Endothelial cell of umbilical vein (primary cell): ENCODE results near the gene KIAA2012. TPM values are rescaled to one million over a fixed set of nuclear protein-coding genes. Genes with fewer than 3 reads are reported as not detected.

Experiments used
- BruUV-seq: library from RNA; stranded (reverse); fragments of 400-500 nt; replicated peaks from 2 replicates; lab custom pipeline; 2021; lab: Mats Ljungman, UMichigan
- CTCF ChIA-PET: fragments of 300-600, 350-600 bp; sonication (Branson Sonifier 250); formaldehyde crosslinking; loops from one replicate; lab custom pipeline; 2021; ENCODE audit warnings: antibody characterized with exemption, inconsistent platforms; lab: Charles Lee
- POLR2A ChIA-PET: fragments of 300-600, 350-600 bp; sonication (Branson Sonifier 250); formaldehyde crosslinking; loops from one replicate; lab custom pipeline; 2021; ENCODE audit warnings: antibody characterized with exemption, inconsistent platforms; lab: Charles Lee
- DNase-seq: peaks from one replicate; pipeline ENCODE4 v3.0.0-alpha.2; 2011; ENCODE audit warnings: low read depth, low spot score
- FAIRE-seq: peaks from 2 replicates; lab custom pipeline; 2011; peaks lifted over from hg19 to GRCh38; lab: Jason Lieb, UNC
- H2AFZ ChIP-seq: 2 replicates; pipeline ENCODE4 v1.6.0; 2012; ENCODE audit warnings: low read depth, low read length, control low read depth, inconsistent platforms
- H3K27ac ChIP-seq: 2 replicates; pipeline ENCODE4 v1.5.1; 2011; ENCODE audit warnings: low read depth, mild to moderate bottlenecking, control low read depth, low read length, moderate library complexity; ENCODE audit not compliant: insufficient read depth
- H3K27me3 ChIP-seq, 2 experiments: 2 replicates each; pipeline versions ENCODE4 v1.6.0 to v1.6.1; 2011; ENCODE audit warnings: low read length in 2 of 2, mixed read lengths in 1 of 2; ENCODE audit not compliant: control insufficient read depth in 2 of 2, insufficient read depth in 2 of 2
- H3K36me3 ChIP-seq, 2 experiments: 2 replicates in 1 of 2; 3 replicates in 1 of 2; pipeline ENCODE4 v1.5.1; 2011; ENCODE audit warnings: low read length in 2 of 2, mild to moderate bottlenecking in 1 of 2, moderate library complexity in 1 of 2; ENCODE audit not compliant: control insufficient read depth in 2 of 2, insufficient read depth in 2 of 2; ENCODE audit errors: extremely low read depth in 1 of 2
- H3K4me1 ChIP-seq: 3 replicates; pipeline ENCODE4 v1.5.1; 2011; ENCODE audit warnings: mild to moderate bottlenecking, low read length; ENCODE audit not compliant: control insufficient read depth, insufficient read depth; ENCODE audit errors: extremely low read depth
- H3K4me2 ChIP-seq: 2 replicates; pipeline ENCODE4 v1.6.1; 2011; ENCODE audit warnings: low read length, control low read depth, mixed read lengths; ENCODE audit not compliant: insufficient read depth
- H3K4me3 ChIP-seq, 3 experiments: fragments of 200-600 bp in 1 of 3; sonication (generic), shearing (Covaris generic) in 1 of 3; replicated peaks in 1 of 3; 2 replicates each; pipeline ENCODE4 v1.5.1; 2011 to 2016; ENCODE audit warnings: control low read depth in 3 of 3, low read length in 3 of 3, mild to moderate bottlenecking in 2 of 3, inconsistent platforms in 1 of 3, low read depth in 1 of 3, moderate library complexity in 1 of 3; ENCODE audit not compliant: insufficient read depth in 1 of 3
- H3K79me2 ChIP-seq: 2 replicates; pipeline ENCODE4 v1.6.0; 2012; ENCODE audit warnings: low read length, inconsistent platforms; ENCODE audit not compliant: control insufficient read depth, insufficient read depth
- H3K9ac ChIP-seq: replicated peaks from 2 replicates; pipeline ENCODE3; 2011; ENCODE audit warnings: low read length, control low read depth; ENCODE audit not compliant: insufficient read depth; ENCODE audit errors: extremely low read depth
- H3K9me1 ChIP-seq: replicated peaks from 3 replicates; pipeline ENCODE4 v1.6.0; 2011; ENCODE audit warnings: mild to moderate bottlenecking, low read length; ENCODE audit not compliant: control insufficient read depth, insufficient read depth; ENCODE audit errors: extremely low read depth
- H3K9me3 ChIP-seq: replicated peaks from 2 replicates; pipeline ENCODE4 v1.5.1; 2012; ENCODE audit warnings: low read length, inconsistent platforms; ENCODE audit not compliant: control insufficient read depth, insufficient read depth
- H4K20me1 ChIP-seq: replicated peaks from 2 replicates; pipeline ENCODE3; 2011; ENCODE audit warnings: mild to moderate bottlenecking, low read length; ENCODE audit not compliant: control insufficient read depth, insufficient read depth; ENCODE audit errors: extremely low read depth
- EZH2 ChIP-seq: IDR thresholded peaks from 2 replicates; pipeline ENCODE4 v1.6.1; 2012; ENCODE audit warnings: borderline replicate concordance, low read depth, mild to moderate bottlenecking, moderate library complexity, low read length, inconsistent platforms; ENCODE audit not compliant: severe bottlenecking
- GATA2 ChIP-seq: IDR thresholded peaks from 2 replicates; pipeline ENCODE4 v1.7.0; 2011; ENCODE audit warnings: low read depth, mild to moderate bottlenecking, moderate library complexity, mixed read lengths, low read length; ENCODE audit not compliant: insufficient read length, insufficient read depth
- JUN ChIP-seq: IDR thresholded peaks from 2 replicates; pipeline ENCODE4 v1.6.1; 2011; ENCODE audit warnings: borderline replicate concordance, low read depth; ENCODE audit not compliant: insufficient read length, insufficient read depth
- MYC ChIP-seq: IDR thresholded peaks from one replicate; pipeline ENCODE4 v1.6.1; 2011; ENCODE audit warnings: mild to moderate bottlenecking, low read depth, low read length
- POLR2AphosphoS5 ChIP-seq: IDR thresholded peaks from 2 replicates; pipeline ENCODE4 v1.6.1; 2012; ENCODE audit warnings: low read depth, mild to moderate bottlenecking, control low read depth, low read length, moderate library complexity; ENCODE audit not compliant: insufficient read depth
- dilution Hi-C: fragments of 300-500 bp; cut with MboI; formaldehyde crosslinking; loops from one replicate; pipeline ENCODE4 v1.15.0; 2019; ENCODE audit warnings: low sequenced_read_pairs; ENCODE audit not compliant: extremely low pct_ligation_motif_present
- intact Hi-C: fragments of 100-400 bp; cut with micrococcal nuclease; formaldehyde crosslinking; loops from one replicate; pipeline ENCODE4 v1.10.0; 2022
- polyA plus RNA-seq, 4 experiments: library from polyadenylated mRNA; depleted of rRNA in 3 of 4; stranded (reverse) in 3 of 4; unstranded in 1 of 4; fragments of >200 nt; gene quantifications; 2 replicates each; pipeline versions ENCODE4 v1.2.1 to v1.2.3, GENCODE V29; 2011 to 2012; ENCODE audit warnings: missing spikeins in 1 of 4
- total RNA-seq: library from RNA; stranded (reverse); gene quantifications from 2 replicates; pipeline ENCODE4 v1.2.3, GENCODE V29; 2021
- TF ChIP-seq, protein P1 (sequence below), 2 donors: IDR thresholded peaks; 1 replicate in 1 of 2; 2 replicates in 1 of 2; pipeline ENCODE4 v1.5.1; 2011; ENCODE audit warnings: low read length in 2 of 2, mild to moderate bottlenecking in 2 of 2, moderate library complexity in 2 of 2, control low read depth in 1 of 2, inconsistent platforms in 1 of 2, low read depth in 1 of 2; ENCODE audit not compliant: insufficient read depth in 1 of 2; ENCODE audit errors: extremely low read depth in 1 of 2
- TF ChIP-seq, protein P2 (sequence below): IDR thresholded peaks from 2 replicates; pipeline ENCODE4 v1.6.1; 2011; ENCODE audit not compliant: insufficient read depth, insufficient read length

Gene KIAA2012
- total and polyA plus RNA-seq, 2 donors (not counting 3 experiments of a cell fraction or from before 2014, with no cell fraction given): not detected

DNA sequence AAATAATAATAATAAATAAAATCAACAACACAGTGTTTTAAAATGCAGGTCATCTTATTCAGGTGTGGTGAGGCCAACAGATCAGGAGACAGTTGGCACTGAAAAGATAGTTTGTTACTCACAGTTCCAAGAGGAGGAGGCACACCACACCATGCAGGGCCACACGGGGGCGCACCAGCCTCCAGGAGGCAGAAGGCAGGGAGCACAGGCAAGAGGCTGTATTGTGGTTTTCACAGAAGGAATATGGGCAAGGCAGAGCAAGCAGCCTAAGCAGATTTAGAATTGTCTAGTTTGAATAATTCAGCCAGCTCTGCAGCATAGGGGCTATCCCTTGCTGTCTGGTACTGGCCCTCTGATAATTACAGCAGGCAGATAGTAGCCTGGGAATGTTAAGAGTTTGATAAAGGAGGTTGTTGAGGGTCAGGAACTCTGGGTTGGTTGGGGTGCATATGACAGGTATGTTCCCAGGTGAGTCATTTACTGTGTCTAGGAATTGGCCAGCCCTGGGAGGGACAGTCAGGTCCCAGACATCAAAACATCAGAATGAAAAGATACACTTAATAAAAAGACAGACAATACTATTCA, 31.3 kb downstream of the KIAA2012 start:
- POLR2A ChIA-PET: no interaction called here

DNA sequence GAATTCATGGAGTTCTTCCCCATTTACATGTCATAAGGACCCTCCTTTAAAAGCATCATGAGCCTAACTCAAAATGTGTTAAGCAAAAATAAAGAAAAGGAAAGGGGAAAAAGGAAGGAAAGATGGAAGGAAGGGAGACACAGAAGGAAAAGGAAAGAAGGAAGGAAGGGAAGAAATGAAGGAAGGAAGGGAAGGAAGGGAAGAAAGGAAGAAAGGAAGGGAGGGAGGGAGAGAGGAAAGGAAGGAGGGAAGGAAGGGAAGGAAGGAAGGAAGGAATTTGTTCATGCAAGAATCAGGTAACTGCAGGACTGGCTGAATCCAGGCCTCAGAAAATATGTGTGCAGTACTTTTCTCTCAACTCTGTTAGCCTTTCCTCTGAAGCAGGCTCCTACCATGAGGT, 32.0 kb downstream of the KIAA2012 start:
- POLR2A ChIA-PET: no interaction called here

More for the DNA sequence above, 31.3 kb downstream of the KIAA2012 start:
- intact Hi-C loops (loop anchor here (1.0 kb wide), 1 partner anchor 74 kb away; no protein-coding TSS in a partner anchor), dilution Hi-C loops (no loop called here)
- Histone ChIP-seq H2AFZ (no peak overlapping the region), H3K4me1 (no peaks in the 10 kb centered on the region), H3K9ac (no peak overlapping the region), H3K36me3 (no peaks in the 10 kb centered on the region), H3K4me3 (no peak overlapping the region), H3K4me2 (no peak overlapping the region), H3K79me2 (no peaks in the 10 kb centered on the region), H3K9me3 (no peaks in the 10 kb centered on the region), H3K27ac (no peak overlapping the region), H3K27me3 (peaks cover 13 to 30% of the 10 kb centered on the region in 2 experiments), H3K9me1 (no peaks in the 10 kb centered on the region), H4K20me1 (no peaks in the 10 kb centered on the region)
- FAIRE-seq: peak; percentile 77
- TF ChIP-seq, protein P1, sequence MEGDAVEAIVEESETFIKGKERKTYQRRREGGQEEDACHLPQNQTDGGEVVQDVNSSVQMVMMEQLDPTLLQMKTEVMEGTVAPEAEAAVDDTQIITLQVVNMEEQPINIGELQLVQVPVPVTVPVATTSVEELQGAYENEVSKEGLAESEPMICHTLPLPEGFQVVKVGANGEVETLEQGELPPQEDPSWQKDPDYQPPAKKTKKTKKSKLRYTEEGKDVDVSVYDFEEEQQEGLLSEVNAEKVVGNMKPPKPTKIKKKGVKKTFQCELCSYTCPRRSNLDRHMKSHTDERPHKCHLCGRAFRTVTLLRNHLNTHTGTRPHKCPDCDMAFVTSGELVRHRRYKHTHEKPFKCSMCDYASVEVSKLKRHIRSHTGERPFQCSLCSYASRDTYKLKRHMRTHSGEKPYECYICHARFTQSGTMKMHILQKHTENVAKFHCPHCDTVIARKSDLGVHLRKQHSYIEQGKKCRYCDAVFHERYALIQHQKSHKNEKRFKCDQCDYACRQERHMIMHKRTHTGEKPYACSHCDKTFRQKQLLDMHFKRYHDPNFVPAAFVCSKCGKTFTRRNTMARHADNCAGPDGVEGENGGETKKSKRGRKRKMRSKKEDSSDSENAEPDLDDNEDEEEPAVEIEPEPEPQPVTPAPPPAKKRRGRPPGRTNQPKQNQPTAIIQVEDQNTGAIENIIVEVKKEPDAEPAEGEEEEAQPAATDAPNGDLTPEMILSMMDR (IDR thresholded peaks at IDR 0.05; ENCODE audit: extremely low read depth in 1 of 2, insufficient read depth in 1 of 2, low read depth in 1 of 2, low read length in 2 of 2): peak; percentile 69 to 74
- no peak for TF ChIP-seq MYC
- CTCF ChIA-PET: interaction anchor here (1.0 to 3.0 kb wide), 2 partner anchors 15 to 244 kb away, joined by 3 to 11 read pairs; no protein-coding TSS in a partner anchor
- DNase-seq: peak; percentile 24
- BruUV-seq: no TSS peak

More for the DNA sequence above, 32.0 kb downstream of the KIAA2012 start:
- no peak overlapping the region for H3K4me3 ChIP-seq
- dilution Hi-C loops: no loop called here
- CTCF ChIA-PET: interaction anchor here (1.0 kb wide), 1 partner anchor 16 kb away, joined by 3 read pairs; no protein-coding TSS in a partner anchor
- H3K27ac ChIP-seq: no peak overlapping the region
- H3K27me3 ChIP-seq: peaks cover 13 to 32% of the 10 kb centered on the region in 2 experiments
- H3K36me3 ChIP-seq: no peaks in the 10 kb centered on the region
- DNase-seq (no peak), FAIRE-seq (no peak)
- BruUV-seq: no TSS peak
- no peaks in the 10 kb centered on the region for H3K9me3 ChIP-seq
- H3K4me2 ChIP-seq: no peak overlapping the region
- H2AFZ ChIP-seq: no peak overlapping the region
- no peaks in the 10 kb centered on the region for H4K20me1 ChIP-seq
- H3K9ac ChIP-seq: no peak overlapping the region
- H3K4me1 ChIP-seq: no peaks in the 10 kb centered on the region
- intact Hi-C loops: no loop called here
- H3K79me2 ChIP-seq: no peaks in the 10 kb centered on the region
- H3K9me1 ChIP-seq: no peaks in the 10 kb centered on the region
- TF ChIP-seq JUN (no peak), POLR2AphosphoS5 (no peak), GATA2 (no peak), EZH2 (no peak)
- TF ChIP-seq, protein P2, sequence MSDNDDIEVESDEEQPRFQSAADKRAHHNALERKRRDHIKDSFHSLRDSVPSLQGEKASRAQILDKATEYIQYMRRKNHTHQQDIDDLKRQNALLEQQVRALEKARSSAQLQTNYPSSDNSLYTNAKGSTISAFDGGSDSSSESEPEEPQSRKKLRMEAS: no peak
